Parathyroid adenoma (tissue), 2 donors: ENCODE data around the gene GCC1.

Experiments used
- H2AFZ ChIP-seq: fragments of 300-600 bp; sonication (generic); one replicate; pipeline ENCODE4 v1.7.0; 2017; ENCODE audit warnings: antibody characterized with exemption, mild to moderate bottlenecking
- H3K27ac ChIP-seq: fragments of 300-600 bp; sonication (generic); one replicate; pipeline ENCODE4 v1.7.0; 2017
- H3K27me3 ChIP-seq: fragments of 300-600 bp; sonication (generic); one replicate; pipeline ENCODE4 v1.7.0; 2017; ENCODE audit warnings: low read length; ENCODE audit not compliant: control insufficient read depth, insufficient read depth
- H3K36me3 ChIP-seq: fragments of 300-600 bp; sonication (generic); one replicate; pipeline ENCODE4 v1.7.0; 2017; ENCODE audit warnings: low read length; ENCODE audit not compliant: control insufficient read depth, insufficient read depth
- H3K4me1 ChIP-seq: fragments of 300-600 bp; sonication (generic); one replicate; pipeline ENCODE4 v1.7.0; 2017; ENCODE audit warnings: control low read depth
- H3K4me2 ChIP-seq: fragments of 300-600 bp; sonication (generic); one replicate; pipeline ENCODE4 v1.7.0; 2017; ENCODE audit warnings: low read length
- H3K4me3 ChIP-seq: fragments of 300-600 bp; sonication (generic); one replicate; pipeline ENCODE4 v1.7.0; 2017; ENCODE audit warnings: low read depth, low read length
- H3K79me2 ChIP-seq: fragments of 300-600 bp; sonication (generic); one replicate; pipeline ENCODE4 v1.7.0; 2017; ENCODE audit warnings: control low read depth
- H3K9ac ChIP-seq: fragments of 300-600 bp; sonication (generic); one replicate; pipeline ENCODE4 v1.7.0; 2017; ENCODE audit warnings: mild to moderate bottlenecking
- H3K9me3 ChIP-seq: fragments of 300-600 bp; sonication (generic); one replicate; pipeline ENCODE4 v1.7.0; 2017; ENCODE audit warnings: low read length; ENCODE audit not compliant: control insufficient read depth
- CTCF ChIP-seq: fragments of 300-600 bp; sonication (generic); IDR thresholded peaks from one replicate; pipeline ENCODE4 v1.7.0; 2017; ENCODE audit warnings: antibody characterized with exemption, mild to moderate bottlenecking
- donor health status: primary hyperparathyroidism.

GCC1 gene

GRCh38 chr7:127588019-127588696, 2.8 kb upstream of the GCC1 start, which contains the start of gene ARF5:
Gene ARF5, plus strand, starts transcription at chr7:127588411. Its CDS starts 88 bp downstream, at chr7:127588499.
- peak within 1 kb of the TSS; percentile 84 for H3K4me3 ChIP-seq
- H3K9me3 ChIP-seq: no peaks in the 10 kb centered on the region
- peak within 1 kb of the TSS; percentile 97 for H3K4me2 ChIP-seq
- H3K27ac ChIP-seq: peak within 1 kb of the TSS; percentile 88
- TF ChIP-seq CTCF: no peak
- H3K27me3 ChIP-seq: no peaks in the 10 kb centered on the region
- no peaks in the 10 kb centered on the region for H3K36me3 ChIP-seq
- H2AFZ ChIP-seq: peak within 1 kb of the TSS; percentile 99
- H3K4me1 ChIP-seq: peaks cover 6% of the 10 kb centered on the region
- H3K79me2 ChIP-seq: peaks cover 14% of the 10 kb centered on the region
- H3K9ac ChIP-seq: peak within 1 kb of the TSS; percentile 96

- Histone ChIP-seq H3K27ac (peak overlapping the region; percentile 88), H3K9me3 (no peaks in the 10 kb centered on the region), H3K79me2 (peaks cover 14% of the 10 kb centered on the region), H3K27me3 (no peaks in the 10 kb centered on the region), H2AFZ (peak overlapping the region; percentile 99), H3K4me1 (peaks cover 6% of the 10 kb centered on the region), H3K9ac (peak overlapping the region; percentile 67), H3K4me3 (peak overlapping the region; percentile 84), H3K4me2 (peak overlapping the region; percentile 88), H3K36me3 (no peaks in the 10 kb centered on the region)
- no peak for TF ChIP-seq CTCF
Measured at GRCh38 chr7:127587663-127588018, 2.2 kb upstream of the GCC1 start.

GRCh38 chr7:127586346-127586745, 950 bp upstream of the GCC1 start:
- Histone ChIP-seq H3K9ac (no peak overlapping the region), H3K4me1 (peaks cover 6% of the 10 kb centered on the region)

GRCh38 chr7:127584648-127585043, 750 bp downstream of the GCC1 start:
- Histone ChIP-seq H3K36me3 (no peaks in the 10 kb centered on the region), H3K27ac (peak overlapping the region; percentile 83)

More at GRCh38 chr7:127586346-127586745, 950 bp upstream of the GCC1 start:
- Histone ChIP-seq H3K4me3 (no peak overlapping the region), H3K36me3 (no peaks in the 10 kb centered on the region), H2AFZ (no peak overlapping the region), H3K4me2 (no peak overlapping the region), H3K9me3 (no peaks in the 10 kb centered on the region), H3K79me2 (peaks cover 14% of the 10 kb centered on the region), H3K27ac (no peak overlapping the region), H3K27me3 (no peaks in the 10 kb centered on the region)
- no peak for TF ChIP-seq CTCF

More at GRCh38 chr7:127584648-127585043, 750 bp downstream of the GCC1 start:
- H3K4me1 ChIP-seq: peaks cover 6% of the 10 kb centered on the region
- H3K79me2 ChIP-seq: peaks cover 14% of the 10 kb centered on the region
- H3K9me3 ChIP-seq: no peaks in the 10 kb centered on the region
- peak overlapping the region; percentile 97 for H3K4me2 ChIP-seq
- H3K9ac ChIP-seq: peak overlapping the region; percentile 55
- H2AFZ ChIP-seq: peak overlapping the region; percentile 77
- H3K4me3 ChIP-seq: peak overlapping the region; percentile 89
- no peaks in the 10 kb centered on the region for H3K27me3 ChIP-seq
- TF ChIP-seq CTCF: no peak
